NB4 (cell line): ENCODE measurements around the gene NMT1.

Experiments used
- CTCF ChIP-seq: IDR thresholded peaks from one replicate; pipeline ENCODE4 v1.5.1; 2012; ENCODE audit warnings: low read depth, low read length
- MYC ChIP-seq: IDR thresholded peaks from 2 replicates; pipeline ENCODE4 v1.6.1; 2011; ENCODE audit warnings: low read depth, low read length
- POLR2A ChIP-seq: IDR thresholded peaks from 2 replicates; pipeline ENCODE4 v1.6.1; 2011; ENCODE audit warnings: mild to moderate bottlenecking; ENCODE audit not compliant: insufficient read length; ENCODE audit errors: extremely low read depth
- TF ChIP-seq, protein P1 (sequence below): IDR thresholded peaks from 2 replicates; pipeline ENCODE4 v1.6.1; 2011; ENCODE audit warnings: low read depth, low read length

DNA sequence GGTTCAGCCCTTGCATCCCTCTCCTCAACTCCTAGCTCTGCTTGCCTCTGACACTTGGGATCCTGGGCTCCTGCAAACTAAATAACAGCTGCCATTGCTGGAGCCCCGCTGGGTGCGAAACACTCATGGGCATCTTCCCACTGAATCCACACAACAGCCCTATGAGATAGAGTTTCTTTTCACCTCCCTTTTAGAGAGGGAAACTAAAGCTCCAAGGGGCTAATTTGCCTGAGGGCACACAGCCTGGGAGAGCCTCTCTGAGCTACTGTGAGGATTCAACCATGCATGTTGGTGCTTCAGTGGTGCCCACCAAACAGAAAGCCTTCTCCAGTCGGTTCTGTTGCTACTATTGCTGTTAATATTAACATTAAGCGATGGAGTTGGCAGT is 78.4 kb downstream of the NMT1 start:
- no peak for TF ChIP-seq CTCF
- no peak for TF ChIP-seq POLR2A
- TF ChIP-seq MYC: no peak
- TF ChIP-seq, protein P1, sequence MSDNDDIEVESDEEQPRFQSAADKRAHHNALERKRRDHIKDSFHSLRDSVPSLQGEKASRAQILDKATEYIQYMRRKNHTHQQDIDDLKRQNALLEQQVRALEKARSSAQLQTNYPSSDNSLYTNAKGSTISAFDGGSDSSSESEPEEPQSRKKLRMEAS: no peak
